Activated naive CD8-positive, alpha-beta T cell treated with anti-CD3 and anti-CD28 coated beads for 36 hours (primary cell): ENCODE results near the gene RBM46. TPM values are rescaled to one million over a fixed set of nuclear protein-coding genes. Genes with fewer than 3 reads are reported as not detected.

Experiments
- DNase-seq: peaks from one replicate; pipeline ENCODE4 v3.0.0; 2021
- H3K27ac Mint-ChIP-seq: one replicate; pipeline ENCODE4 v1.8.0; 2022; ENCODE audit warnings: mild to moderate bottlenecking, moderate library complexity, mixed read lengths
- H3K27me3 Mint-ChIP-seq: one replicate; pipeline ENCODE4 v1.8.0; 2022; ENCODE audit warnings: mild to moderate bottlenecking, mixed read lengths
- H3K36me3 Mint-ChIP-seq: one replicate; pipeline ENCODE4 v1.8.0; 2021; ENCODE audit warnings: mild to moderate bottlenecking, mixed read lengths
- H3K4me1 Mint-ChIP-seq: one replicate; pipeline ENCODE4 v1.8.0; 2021; ENCODE audit warnings: mixed read lengths
- H3K4me3 Mint-ChIP-seq: one replicate; pipeline ENCODE4 v1.8.0; 2022; ENCODE audit warnings: mild to moderate bottlenecking, moderate library complexity, mixed read lengths
- H3K9me3 Mint-ChIP-seq: one replicate; pipeline ENCODE4 v1.8.0; 2022; ENCODE audit warnings: mixed read lengths
- total RNA-seq, 2 experiments: library from RNA; stranded (reverse); gene quantifications; one replicate each; pipeline ENCODE4 v1.2.3, GENCODE V29; 2021

The RBM46 gene
- total RNA-seq, 2 experiments from 2014 or later: not detected

- H3K4me3 Mint-ChIP-seq: no peak overlapping the region
- DNase-seq: no peak
- H3K9me3 Mint-ChIP-seq: peaks cover 16% of the 10 kb centered on the region
- no peaks in the 10 kb centered on the region for H3K36me3 Mint-ChIP-seq
- no peak overlapping the region for H3K27ac Mint-ChIP-seq
- H3K27me3 Mint-ChIP-seq: peaks cover 4% of the 10 kb centered on the region
- H3K4me1 Mint-ChIP-seq: no peaks in the 10 kb centered on the region
Measured at GRCh38 chr4:154877110-154877760, 96.2 kb downstream of the RBM46 start.

Other genes starting within 250 kb of the RBM46 start
- 100 to 1,000 TPM; 150 to 152 TPM for gene PLRG1, start 230.9 kb upstream of the RBM46 start, total RNA-seq
- not detected for gene FGB, start 218.3 kb upstream of the RBM46 start, total RNA-seq
- gene FGA, start 190.5 kb upstream of the RBM46 start, total RNA-seq: not detected
- gene FGG, start 168.6 kb upstream of the RBM46 start, total RNA-seq: not detected
- under 1 TPM; 0.12 to 0.23 TPM for gene LRAT, start 37.3 kb upstream of the RBM46 start, total RNA-seq